NB4 (cell line): Measurements from ENCODE around the gene MFSD2B.

ENCODE experiments used
- DNase-seq: peaks from one replicate; pipeline ENCODE4 v3.0.0; 2010; ENCODE audit warnings: low read depth
- H3K4me3 ChIP-seq: one replicate; pipeline ENCODE4 v1.5.1; 2011; ENCODE audit warnings: mild to moderate bottlenecking, low read depth, low read length, moderate library complexity
- CTCF ChIP-seq: IDR thresholded peaks from one replicate; pipeline ENCODE4 v1.5.1; 2012; ENCODE audit warnings: low read depth, low read length
- MAX ChIP-seq: IDR thresholded peaks from 2 replicates; pipeline ENCODE4 v1.6.1; 2011; ENCODE audit warnings: low read depth, low read length
- MYC ChIP-seq: IDR thresholded peaks from 2 replicates; pipeline ENCODE4 v1.6.1; 2011; ENCODE audit warnings: low read depth, low read length
- POLR2A ChIP-seq: IDR thresholded peaks from 2 replicates; pipeline ENCODE4 v1.6.1; 2011; ENCODE audit warnings: mild to moderate bottlenecking; ENCODE audit not compliant: insufficient read length; ENCODE audit errors: extremely low read depth

MFSD2B gene

GRCh38 chr2:24009680-24010476 is at the start of gene MFSD2B:
TSS of gene MFSD2B (plus strand) at chr2:24010085. CDS start at chr2:24010097, 12 bp downstream.
- peak; percentile 54 for DNase-seq
- H3K4me3 ChIP-seq, result peak within 1 kb of the TSS; percentile 21
- no peak for TF ChIP-seq CTCF
- no peak for TF ChIP-seq POLR2A
- TF ChIP-seq MYC, result no peak
- TF ChIP-seq MAX, result no peak

- H3K4me3 ChIP-seq, result no peak overlapping the region
- no peak for DNase-seq
- no peak for TF ChIP-seq MAX
- TF ChIP-seq POLR2A, result no peak
- TF ChIP-seq MYC, result no peak
- TF ChIP-seq CTCF, result no peak
These were observed 42.0 kb upstream of the MFSD2B start for GRCh38 chr2:23967846-23968245.

- no peak for TF ChIP-seq MYC
- no peak for TF ChIP-seq CTCF
- TF ChIP-seq MAX, result no peak
- TF ChIP-seq POLR2A, result no peak
- no peak for DNase-seq
These were observed 33.0 kb upstream of the MFSD2B start for GRCh38 chr2:23976883-23977282.

GRCh38 chr2:23988371-23988770 is 21.5 kb upstream of the MFSD2B start:
- peak; percentile 14 for TF ChIP-seq CTCF
- TF ChIP-seq POLR2A, result no peak
- DNase-seq, result peak; percentile 34
- no peak overlapping the region for H3K4me3 ChIP-seq

More at GRCh38 chr2:23976883-23977282, 33.0 kb upstream of the MFSD2B start:
- H3K4me3 ChIP-seq, result no peak overlapping the region

GRCh38 chr2:23992931-23993330 is 17.0 kb upstream of the MFSD2B start:
- DNase-seq, result no peak
- H3K4me3 ChIP-seq, result no peak overlapping the region

GRCh38 chr2:23993736-23994269 is 16.1 kb upstream of the MFSD2B start:
- TF ChIP-seq MAX, result no peak
- H3K4me3 ChIP-seq, result no peak overlapping the region
- DNase-seq, result no peak

More at GRCh38 chr2:23992931-23993330, 17.0 kb upstream of the MFSD2B start:
- TF ChIP-seq POLR2A (no peak), MAX (no peak)
